T47D (cell line): ENCODE data around the gene ATG4A.

Experiments
- DNase-seq, 2 experiments: peaks; one replicate each; pipeline versions ENCODE4 v3.0.0 to v3.0.0-alpha.2; 2011 to 2012; ENCODE audit warnings: low read depth in 1 of 2, low spot score in 1 of 2
- JUND ChIP-seq: IDR thresholded peaks from 2 replicates; pipeline ENCODE4 v1.6.1; 2012; ENCODE audit warnings: low read depth
- in situ Hi-C: cut with HindIII; loops from 2 replicates; pipeline ENCODE4 v1.10.0; 2016; ENCODE audit warnings: low sequenced_read_pairs, low pct_unique_long_range_greater_than_20kb

The ATG4A gene

DNA sequence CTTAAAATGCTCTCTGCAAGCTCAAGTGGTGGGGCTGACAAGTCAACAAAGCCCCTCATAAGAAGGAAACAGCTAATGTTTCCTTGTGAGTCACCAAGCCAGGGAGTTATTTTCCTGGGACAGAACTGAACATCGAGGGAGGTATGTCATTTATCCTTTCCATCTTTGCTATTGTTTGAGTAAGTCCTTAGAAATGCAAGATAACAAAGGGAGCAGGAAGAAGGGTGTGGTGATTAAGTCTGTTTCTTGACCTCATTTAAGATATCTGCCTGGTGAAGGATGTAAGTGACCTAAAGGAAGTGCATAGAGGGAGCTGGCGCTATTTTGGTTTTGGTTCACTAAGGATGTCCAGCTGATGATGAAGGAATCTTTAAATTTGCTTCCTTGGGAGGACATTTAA lies 39.9 kb downstream of the ATG4A start:
- no peak for DNase-seq
- no peak for TF ChIP-seq JUND
- in situ Hi-C loops = no loop called here

DNA sequence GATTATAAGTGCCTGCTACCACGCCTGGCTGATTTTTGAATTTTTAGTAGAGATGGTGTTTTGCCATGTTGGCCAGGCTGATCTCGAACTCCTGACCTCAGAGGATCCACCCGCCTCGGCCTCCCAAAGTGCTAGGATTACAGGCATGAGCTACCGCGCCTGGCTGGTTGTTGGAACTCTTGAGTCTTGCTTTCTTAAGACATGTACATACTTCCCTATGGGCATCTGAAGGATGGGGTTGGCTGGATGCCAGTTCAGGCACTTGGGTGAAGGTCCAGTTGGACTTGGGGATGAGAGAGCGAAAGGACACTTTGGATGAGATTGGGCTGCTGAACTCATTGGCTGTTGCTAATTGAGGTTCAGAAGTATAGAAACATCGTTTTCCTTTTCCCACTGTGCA lies 40.5 kb downstream of the ATG4A start:
- DNase-seq = no peak
- in situ Hi-C loops = no loop called here
- no peak for TF ChIP-seq JUND

DNA sequence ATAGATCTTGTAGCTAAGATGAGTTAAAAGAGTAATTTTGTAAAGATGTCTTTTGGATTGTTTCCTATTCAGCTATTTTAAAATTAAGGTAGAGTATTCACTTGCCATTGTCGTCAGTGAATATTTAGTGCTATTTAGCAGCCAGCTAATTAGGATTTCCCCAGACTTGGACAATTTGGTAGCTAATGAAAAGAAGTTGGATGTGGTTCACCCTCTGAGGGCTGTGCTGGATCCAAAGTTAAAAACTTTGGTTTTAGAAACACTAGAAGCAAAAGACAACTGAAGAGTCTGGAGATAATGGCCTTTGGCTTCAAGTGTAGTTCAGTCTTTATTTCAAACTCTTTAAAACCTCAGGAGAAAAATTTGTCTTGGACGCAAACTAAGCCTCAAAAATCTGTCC lies 41.3 kb downstream of the ATG4A start:
- in situ Hi-C loops = no loop called here
- no peak for TF ChIP-seq JUND
- DNase-seq = no peak

DNA sequence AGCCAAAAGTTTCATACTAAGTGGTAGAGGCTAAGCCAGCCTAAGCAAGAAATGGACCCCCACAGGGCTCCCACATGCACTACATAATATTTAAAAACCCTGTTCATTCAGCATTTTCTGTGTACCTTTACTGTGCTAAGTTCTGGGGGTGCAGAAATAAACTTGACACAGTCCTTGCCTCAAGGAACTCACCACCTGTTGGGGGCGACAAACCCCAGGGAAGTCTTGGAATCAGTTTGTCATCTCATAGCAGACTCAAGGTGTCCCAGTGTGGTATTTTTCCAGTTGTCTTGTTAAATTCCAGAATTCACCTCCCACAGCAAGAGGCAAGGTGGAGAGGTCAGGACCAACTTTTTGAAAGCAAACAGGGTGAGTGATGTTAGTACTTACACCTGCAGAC lies 43.1 kb downstream of the ATG4A start:
- in situ Hi-C loops = no loop called here
- no peak for TF ChIP-seq JUND
- no peak for DNase-seq

DNA sequence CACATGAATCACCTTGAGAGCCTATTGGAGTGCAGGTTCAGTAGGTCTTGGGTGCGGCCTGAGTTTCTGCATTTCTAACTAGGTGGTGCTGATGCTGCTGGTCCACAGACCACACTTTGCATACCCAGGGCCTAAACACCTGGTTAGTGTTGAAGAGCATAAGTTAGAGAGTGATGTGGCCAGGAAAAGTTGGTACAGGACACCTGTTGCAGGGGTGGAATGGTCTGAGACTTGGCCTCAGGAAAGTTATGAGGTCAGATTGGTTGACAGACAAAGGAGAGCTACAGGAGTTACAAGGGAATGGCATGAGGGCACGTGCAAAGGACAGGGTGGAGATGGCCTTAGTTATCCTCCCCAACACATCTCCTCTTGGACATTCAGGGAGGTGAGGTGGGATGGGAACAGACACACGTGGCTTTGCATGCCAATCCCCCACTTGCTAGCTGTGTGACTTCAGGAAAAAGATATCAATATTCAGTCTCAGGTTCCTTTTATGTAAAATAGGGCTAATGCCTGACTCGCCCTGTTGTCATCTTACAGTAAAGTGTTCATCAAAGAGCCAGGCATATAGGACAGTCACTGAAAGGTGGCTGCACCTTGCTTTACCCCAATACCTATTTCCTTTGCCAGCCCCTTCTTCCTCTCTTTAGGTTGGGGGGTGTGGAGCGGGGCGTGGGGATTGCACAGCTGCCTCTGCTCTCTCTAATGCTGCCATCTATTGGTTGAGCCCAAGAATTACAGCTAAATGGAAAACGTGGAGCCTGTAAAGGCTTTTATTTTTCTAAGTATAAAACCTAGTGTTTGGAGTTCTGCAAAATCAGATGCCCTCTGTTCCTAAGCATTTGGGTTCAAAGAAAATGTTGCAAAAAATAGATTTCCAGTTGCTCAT lies 47.5 kb downstream of the ATG4A start:
- peak in 1 of 2 experiments; percentile 2 for DNase-seq
- no peak for TF ChIP-seq JUND

DNA sequence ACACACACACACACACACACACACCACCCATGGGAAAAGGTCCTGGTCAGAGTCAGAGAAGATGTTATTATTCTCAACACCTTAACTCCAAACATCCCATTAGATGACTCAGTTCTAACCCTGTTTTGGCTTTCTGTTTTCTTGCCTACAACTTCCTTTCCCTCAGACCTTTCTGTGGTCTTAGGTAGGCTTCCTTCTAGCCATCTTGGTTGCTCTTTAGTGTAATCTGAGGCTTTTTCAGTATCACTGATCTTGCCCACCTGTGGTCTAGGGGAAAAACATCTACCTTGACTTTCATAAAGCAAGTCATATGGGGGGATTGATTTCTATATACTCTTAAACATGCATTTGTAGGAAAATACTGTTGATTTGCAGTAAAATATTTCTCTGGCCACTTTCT lies 56.9 kb downstream of the ATG4A start:
- no peak for DNase-seq
- TF ChIP-seq JUND = no peak
- in situ Hi-C loops = no loop called here

More for the DNA sequence above, 47.5 kb downstream of the ATG4A start:
- in situ Hi-C loops = no loop called here

DNA sequence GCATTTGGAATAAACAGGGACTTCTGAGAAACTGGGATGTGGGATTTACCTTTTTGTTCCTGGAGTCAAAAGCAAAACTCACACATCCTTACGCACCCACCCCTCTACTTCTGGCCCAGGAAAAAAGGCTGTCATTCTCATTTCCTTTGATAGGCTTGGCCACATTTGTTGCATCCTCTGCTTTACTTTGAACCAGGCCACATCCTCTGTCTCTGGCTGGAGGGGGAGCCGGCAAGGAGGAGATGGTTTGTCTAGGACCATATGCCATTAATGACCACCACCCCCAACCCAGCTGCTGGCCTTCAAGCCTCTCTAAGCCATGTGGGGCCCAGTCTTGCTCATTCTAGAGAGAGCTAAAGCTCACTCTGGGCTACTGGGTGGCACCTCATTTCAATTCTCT lies 64.5 kb downstream of the ATG4A start:
- in situ Hi-C loops = no loop called here
- no peak for TF ChIP-seq JUND
- no peak for DNase-seq

DNA sequence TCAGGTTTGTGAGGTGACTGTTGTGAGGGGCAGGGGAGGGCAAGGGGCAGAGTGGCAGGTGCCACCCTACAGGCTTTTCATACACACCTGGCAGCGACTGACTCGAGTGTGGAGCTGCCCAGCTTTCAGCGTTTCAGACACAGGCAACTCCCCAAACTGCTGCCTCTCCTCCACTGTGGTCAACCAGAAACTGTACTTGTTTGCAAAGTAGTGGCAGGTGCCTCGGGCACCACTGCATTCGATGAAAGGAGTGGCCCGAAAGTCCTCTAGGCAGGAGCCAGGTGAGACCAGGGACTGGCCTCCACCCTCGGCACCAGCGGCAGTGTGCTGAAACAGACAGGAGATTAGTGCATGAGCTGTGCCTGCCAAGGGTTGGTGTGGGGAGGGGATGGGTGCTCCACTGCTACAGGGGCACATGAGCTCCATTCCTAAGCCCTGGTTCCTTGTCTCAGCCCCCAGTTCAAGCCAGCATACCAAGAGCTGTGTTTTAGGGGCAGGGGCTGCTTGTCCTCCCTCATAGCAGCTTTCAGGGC lies 65.4 kb downstream of the ATG4A start:
- in situ Hi-C loops = no loop called here
- TF ChIP-seq JUND = no peak
- DNase-seq = no peak

DNA sequence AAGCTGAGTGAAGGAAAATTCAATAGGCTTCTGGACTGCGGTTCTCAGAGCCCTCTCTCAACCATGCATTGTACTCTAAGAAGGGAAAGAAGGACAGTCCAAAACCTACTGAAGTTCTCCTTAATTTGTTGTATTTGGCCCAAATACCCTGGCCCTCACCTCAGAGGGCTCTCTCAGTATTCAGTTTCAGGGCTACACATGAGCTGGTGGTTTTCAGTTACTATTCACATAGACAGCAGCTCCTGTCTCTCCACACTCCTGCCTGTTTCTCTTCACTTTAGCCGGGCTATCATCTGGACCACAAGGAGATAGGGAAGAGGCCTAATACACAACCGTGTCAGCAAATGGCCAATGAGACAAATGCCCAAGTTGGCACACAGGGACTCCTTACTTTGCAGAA lies 66.0 kb downstream of the ATG4A start:
- in situ Hi-C loops = no loop called here
- no peak for DNase-seq
- TF ChIP-seq JUND = no peak

DNA sequence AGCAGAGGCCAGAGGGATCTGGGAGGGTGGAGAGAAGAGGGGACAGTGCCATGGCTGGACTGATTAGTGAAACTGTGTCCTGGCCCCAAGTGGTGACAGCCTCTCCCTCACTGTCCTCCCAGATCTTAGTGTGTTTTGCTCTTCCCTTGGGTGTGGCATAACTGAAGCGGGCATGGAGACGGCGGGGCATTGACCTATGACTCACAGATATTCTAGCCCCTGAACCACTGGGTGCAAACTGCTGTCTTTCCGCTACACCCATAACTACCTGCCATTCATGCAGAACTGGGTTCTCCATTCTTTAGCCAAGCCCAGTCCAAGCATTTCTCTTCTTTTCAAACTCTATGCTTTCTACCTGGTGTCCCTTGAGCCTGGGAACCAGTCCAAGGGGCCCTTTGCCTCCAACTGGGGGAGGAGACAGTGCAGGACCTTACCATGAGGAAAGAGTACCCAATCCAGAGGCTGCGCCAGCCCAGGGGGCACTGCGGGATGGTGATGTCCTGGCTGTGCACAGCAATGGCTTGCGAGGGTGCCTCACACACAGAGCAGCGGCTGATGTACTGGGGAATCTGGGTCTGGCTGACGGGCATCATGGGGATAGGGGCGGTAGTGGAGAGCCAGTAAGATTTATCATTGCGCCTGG lies 67.6 kb downstream of the ATG4A start:
- in situ Hi-C loops = no loop called here
- DNase-seq = no peak
- TF ChIP-seq JUND = no peak

DNA sequence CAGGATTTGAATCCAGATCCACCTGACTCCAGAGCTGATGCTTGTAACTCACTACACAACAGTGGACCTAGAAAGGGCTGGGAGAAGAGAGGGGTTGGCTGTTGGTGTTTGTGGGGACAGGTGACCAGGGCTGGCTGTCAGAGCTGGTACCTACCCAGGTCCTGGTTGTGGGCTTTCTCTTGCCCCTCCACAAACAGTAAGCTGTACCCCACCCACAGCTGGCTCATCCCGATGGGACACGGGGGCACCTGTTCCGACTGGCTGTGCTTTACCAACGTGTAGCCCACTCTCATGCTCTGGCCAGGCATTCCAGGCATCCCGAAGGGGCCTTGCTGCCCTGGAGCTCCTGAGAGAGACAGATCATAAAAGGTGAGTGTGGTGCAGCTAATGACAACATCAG lies 68.7 kb downstream of the ATG4A start:
- in situ Hi-C loops = no loop called here
- DNase-seq = no peak
- TF ChIP-seq JUND = no peak

DNA sequence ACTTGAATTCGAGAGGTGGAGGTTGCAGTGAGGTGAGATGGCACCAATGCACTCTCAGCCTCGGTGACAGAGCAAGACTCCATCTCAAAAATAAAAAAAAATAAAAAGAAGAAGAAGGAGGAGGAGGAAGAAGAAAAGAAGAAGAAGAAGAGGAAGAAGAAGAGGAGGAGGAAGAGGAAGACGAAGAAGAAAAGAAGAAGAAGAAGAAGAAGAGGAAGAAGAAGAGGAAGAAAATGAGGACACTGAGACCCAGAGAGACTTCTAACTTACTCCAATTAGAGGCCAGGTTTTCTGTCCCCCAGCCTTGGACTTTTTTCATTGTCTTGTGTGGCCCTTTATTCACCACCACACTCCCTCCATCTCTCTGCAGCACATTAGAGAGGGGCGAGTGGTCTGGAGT lies 70.7 kb downstream of the ATG4A start:
- no peak for DNase-seq
- in situ Hi-C loops = no loop called here
- TF ChIP-seq JUND = no peak
